ENCODE measurements around the gene ARMC7.
"Not testable (repeated sequence)": the region's sequence is repeated elsewhere in the genome, so short reads cannot be mapped to it uniquely, and the experiment has no call there.

ARMC7 gene

DNA sequence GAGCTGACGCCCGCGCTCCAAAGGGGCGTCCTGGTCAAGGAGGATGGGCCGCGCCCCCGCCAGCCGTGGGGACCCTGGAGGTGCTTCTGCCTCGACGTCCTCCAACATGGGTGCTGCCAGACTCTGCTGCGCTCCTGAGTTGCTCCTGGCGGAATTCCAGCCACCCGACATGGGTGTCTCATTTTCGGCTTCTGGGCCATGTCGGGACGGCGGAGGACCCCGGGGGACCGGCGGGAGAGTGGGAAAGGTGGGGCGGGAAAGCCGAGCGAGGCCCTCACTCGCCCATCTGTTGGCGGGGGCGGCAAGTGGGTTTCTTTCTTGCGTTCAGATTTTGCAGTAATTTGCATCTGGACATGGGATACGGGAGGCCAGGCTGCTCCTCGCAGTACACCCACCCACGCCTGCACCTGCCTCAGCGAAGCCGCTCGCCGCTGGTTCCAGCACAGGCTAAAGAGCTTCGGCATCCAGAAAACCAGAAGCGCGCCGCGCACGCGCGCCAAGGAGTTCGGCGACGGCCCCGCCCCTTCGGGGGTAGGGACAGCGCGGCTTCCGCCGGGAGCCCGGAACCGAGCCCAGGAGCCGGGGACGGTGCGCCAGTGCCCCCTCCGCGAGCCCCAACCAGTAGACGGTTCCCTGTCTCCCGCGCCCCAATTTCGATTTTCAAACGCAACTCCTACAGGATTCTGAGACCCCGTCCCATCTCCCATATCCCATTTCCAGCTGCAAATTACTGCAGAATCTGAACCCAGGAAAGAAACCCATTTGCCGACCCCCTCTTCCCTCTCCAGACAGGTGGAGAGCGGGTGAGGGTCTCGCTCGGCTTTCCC, at the start of gene ARMC7:
Gene ARMC7 (plus strand): TSS at position 563 of the 827 bp plus-strand sequence. CDS start 320 bp downstream, outside the sequence.
- peak; percentile 60 for DNase-seq

- peak; percentile 85 for DNase-seq
Observed at GRCh38 chr17:75060434-75061054, 49.2 kb upstream of the ARMC7 start.

DNA sequence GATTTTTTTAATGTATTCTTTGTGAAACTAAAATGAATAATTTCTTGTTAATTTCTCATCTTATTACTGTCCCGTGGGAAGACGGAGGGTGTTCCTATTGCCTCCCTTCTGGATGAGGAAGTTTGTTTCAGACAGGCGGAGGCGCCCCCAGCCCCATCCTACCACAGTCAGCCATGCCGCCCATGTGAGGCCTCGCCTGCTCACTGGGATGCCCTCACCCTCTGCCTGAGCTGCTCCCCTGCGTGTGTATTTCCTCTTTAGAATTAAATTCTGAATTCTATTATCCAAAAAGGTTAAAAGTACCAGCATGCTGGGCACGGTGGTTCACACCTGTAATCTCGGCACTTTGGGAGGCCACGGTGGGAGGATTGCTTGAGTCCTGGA, 48.7 kb upstream of the ARMC7 start:
- no peak for DNase-seq

DNA sequence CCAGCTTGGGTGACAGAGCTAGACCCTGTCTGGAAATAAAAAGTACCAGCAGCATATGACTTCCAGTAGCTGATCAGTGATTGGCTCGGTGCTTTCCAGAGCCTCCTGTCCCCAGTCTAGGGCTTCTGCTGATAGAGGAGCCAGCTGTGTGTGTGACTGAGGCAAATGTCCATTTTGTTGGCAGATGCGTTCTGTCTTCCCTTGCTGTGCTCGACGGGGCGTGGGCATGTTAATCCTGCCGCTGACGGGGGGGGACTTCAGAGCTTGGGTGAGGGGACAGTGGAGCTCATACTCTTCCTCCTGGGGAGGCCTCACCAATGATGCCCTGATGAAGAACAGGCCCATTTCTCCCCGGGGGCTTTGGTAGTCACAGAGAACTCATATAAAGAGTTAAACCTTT, 48.2 kb upstream of the ARMC7 start:
- no peak for DNase-seq

DNA sequence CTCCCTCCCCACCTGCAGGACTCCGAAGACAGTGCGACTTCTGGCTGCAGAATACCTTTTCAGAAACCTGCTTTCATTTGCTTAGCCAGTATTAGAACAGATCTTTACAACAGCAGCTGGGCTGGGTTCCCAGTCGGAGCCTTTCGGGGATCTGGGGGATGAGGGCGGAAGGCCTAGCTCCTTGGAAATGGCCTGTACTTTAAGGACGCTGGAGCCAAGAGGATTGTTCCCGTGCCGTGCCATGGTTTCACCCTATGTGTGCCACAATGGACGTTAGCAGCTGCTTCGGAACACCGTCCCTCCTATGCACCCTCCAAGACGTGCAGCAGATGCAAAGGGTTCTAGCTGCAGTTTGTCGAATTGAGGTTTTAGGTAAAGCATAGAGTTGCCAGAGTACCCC, 46.6 kb upstream of the ARMC7 start:
- DNase-seq, result no peak

- no peak for DNase-seq
Observed at GRCh38 chr17:75063626-75064025, 46.1 kb upstream of the ARMC7 start.

DNA sequence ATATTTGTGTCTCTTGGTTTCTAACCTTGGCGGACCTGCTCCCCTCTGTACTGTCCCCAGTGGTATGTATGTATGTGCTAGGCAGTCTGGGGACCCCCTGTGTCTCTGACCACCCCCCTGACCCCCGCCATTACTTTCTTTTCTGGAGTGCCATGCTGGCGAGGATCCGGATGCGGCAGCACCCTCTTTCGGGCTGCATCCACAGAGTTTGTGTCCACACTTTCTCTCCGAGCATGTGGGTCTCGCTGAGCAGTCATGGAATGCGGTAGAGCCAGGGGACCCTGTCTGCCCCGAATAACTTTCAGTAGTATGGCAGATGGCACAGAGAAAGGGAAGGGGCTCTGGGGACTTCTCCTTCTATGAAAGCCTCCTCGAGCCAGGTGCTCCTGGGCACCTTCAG, 45.7 kb upstream of the ARMC7 start:
- no peak for DNase-seq

DNA sequence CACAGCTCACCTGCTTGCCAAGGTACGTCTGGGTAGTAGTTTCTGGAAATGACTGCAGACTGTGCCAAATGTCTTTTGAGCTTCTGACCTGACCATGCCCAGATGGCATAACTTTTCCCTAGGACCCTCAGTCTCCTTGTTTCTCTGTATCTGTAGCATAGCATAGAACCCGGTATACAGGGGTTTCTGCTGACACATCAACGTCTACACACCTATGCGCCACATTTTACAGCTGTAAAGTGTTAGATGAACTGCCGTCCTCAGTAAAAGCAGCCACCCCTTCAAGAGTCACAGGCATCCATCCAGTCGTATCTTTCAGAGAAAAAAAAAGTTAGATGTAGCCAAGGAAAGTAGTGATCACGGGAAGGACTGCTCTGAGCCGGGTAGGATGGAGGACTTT, 45.3 kb upstream of the ARMC7 start:
- no peak for DNase-seq

DNA sequence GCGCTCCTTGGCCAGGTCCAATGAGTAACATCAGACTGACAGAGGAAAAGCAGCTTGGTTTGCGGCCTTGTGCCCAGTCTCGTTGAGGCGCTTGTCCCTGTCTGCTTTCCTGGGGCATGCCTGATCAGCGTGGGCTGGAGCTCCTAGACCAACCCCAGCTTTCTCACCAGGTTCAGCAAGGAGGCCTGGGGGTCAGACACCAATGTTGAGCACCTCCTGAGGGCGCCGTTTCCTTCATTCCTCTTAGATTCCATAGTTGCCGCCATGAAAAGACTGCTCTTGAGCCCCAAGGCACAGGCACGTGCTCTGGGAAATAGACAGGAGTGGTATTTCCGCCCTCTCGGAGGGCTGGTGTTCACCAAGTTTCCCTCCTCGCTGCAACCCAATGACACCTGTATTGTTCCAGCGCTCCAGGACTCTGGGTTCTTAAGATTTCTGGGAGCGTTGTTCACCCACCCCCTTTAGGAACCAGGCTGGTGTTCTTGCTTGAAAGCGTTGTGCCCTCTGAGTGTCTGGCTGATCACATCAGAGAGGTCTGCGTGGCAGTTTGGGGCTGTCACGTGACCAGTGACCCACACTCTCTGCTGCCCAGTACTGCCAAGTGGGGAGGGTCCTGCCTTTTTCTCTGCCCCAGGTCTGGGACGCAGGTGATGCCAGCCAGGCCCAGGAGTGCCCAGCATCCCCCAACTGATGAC, 44.8 kb upstream of the ARMC7 start:
- no peak for DNase-seq

DNA sequence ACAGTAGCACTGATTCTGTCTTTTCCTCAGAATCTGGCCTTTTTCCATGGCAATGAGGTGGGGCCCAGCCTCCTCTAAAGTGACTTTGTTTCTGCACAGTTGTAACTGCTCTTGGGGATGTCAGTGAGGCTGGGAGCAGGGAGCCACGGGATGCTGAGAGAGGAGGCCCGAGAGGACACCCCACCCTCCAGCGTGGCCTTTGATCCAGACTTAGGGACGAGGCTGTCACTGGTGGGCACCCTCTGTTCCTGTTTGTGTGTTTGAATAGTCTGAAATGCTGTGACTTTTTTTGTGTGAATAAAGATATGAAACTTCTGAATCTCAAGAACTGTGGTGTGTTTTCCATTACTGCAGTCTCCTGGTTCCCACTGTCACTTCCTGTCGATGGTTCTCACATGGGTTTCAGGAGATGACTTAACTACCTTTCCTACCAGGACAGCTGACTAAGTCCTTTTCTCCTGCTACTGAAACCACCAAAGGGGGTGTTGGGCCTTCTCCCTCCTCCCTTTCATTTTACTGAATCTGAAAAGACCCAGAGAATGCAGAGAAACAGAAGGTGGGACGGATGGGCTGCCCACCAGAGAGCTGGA, 44.1 kb upstream of the ARMC7 start:
- DNase-seq, result no peak

- no peak for DNase-seq
Observed at GRCh38 chr17:75067856-75068255, 41.9 kb upstream of the ARMC7 start.

GRCh38 chr17:75068750-75069149, 41.0 kb upstream of the ARMC7 start:
- DNase-seq, result no peak

- DNase-seq, result no peak
Observed at GRCh38 chr17:75069783-75070182, 40.0 kb upstream of the ARMC7 start.

DNA sequence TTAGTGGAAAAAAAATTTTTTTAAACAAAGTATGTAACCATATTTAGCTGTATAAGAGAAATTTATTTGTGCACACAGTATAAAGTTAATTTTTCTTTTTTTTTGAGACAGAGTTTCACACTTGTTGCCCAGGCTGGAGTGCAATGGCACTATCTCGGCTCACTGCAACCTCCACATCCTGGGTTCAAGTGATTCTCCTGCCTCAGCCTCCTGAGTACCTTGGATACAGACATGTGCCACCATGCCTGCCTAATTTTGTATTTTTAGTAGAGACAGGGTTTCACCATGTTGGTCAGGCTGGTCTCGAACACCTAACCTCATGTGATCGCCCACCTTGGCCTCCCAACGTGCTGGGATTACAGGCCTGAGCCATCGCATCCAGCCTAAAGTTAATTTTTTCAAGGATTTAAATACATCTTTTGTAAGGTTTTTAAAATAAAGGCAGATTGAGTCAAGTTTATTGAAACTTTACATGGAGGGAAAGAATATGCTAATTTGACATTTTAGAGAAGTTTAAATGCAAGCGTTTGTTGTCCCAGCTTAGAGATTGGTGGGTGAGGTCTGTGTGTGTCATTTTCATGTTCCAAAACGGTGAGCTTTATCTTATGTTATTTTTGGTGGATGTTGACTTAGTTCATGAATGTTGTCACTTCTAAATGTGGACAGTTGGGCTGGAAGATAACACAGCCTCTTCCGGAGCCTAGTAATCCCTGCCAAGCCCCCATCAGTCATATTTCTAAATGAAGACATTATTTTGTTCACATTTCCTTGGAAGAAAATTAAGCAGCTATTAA, 38.1 kb upstream of the ARMC7 start:
- not testable (repeated sequence) for DNase-seq

DNA sequence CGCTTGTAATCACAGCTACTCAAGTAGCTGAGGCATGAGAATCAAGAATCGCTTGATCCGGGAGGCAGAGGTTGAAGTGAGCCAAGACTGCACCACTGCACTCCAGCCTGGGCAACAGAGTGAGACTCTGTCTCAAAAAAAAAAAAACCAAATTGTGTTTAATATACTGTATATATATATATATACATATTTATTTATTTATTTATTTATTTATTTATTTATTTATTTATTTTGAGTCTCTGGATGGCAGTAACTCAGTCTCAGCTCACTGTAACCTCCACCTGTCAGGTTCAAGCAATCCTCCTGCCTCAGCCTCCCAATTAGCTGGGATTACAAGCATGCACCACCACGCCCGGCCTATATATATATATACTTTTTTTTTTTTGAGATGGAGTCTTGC, 36.9 kb upstream of the ARMC7 start:
- not testable (repeated sequence) for DNase-seq

GRCh38 chr17:75073618-75074047, 36.1 kb upstream of the ARMC7 start:
- DNase-seq, result no peak

GRCh38 chr17:75074532-75074931, 35.2 kb upstream of the ARMC7 start:
- no peak for DNase-seq

DNA sequence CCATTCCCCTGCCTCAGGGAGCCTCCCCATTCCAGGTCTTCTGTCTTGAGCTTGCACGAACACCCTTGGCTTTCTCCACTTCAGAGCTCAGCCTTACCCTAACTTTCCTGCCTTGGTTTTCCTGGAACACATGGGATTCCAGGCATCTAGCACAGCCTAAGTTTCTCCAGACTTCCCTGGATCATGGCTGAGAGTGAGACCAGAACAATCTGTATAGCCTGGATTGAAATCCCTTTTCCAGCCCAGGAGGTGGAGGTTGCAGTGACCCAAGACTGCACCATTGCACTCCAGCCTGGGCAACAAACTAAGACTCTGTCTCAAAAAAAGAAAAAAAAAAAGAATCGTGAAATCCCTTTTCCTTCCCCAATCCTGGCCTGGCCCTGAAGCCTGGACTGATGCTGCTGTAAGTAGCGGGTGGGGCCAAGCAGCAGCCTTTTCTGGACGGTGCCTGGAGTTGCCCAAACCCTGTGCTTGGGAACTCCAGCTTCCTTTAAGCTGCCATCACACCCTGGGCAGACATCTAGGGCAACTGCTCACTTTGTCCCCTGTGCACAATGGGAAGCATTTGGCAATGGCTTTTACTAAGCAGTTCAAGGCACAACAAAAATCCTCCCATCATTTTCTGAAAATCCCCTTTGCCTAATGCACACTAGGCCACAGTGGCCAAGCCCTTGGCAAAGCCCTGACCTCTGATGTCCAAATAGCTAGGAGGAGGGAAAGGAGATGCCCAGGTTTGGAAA, 34.0 kb upstream of the ARMC7 start:
- no peak for DNase-seq

GRCh38 chr17:75077072-75077495, 32.7 kb upstream of the ARMC7 start:
- no peak for DNase-seq

- DNase-seq, result no peak
Observed at GRCh38 chr17:75077496-75078283, 32.1 kb upstream of the ARMC7 start.

All from DMS 273 treated with DMSO at 0.1 percent for 48 hours (cell line).